ENCODE measurements around the gene INSIG1.

Gene INSIG1

DNA sequence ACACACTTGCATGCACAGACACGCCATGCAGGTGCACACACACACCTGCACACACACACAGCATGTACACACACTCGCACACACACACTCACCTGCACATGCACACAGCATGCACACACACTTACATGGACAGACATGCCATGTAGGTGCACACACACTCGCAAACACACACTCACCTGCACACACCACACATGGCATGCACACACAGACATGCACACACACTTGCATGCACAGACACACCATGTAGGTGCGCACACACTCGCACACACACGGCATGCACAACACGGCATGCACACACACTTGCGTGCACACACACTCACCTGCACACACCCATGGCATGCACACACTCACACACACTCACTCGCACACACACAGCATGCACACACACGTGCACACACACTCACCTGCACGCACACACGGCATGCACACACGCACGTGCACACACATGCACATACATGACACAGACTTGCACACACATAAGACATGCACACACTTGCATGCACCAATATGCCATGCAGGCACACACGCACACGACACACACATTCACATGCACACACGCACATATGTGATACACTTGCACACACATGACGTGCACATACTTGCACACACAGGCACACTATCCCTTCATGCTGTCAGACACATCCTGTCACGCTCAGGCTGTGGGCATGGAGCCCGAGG is 56.8 kb downstream of the INSIG1 start:
- Histone ChIP-seq H3K9ac (ENCODE audit: low read length) (no peak overlapping the region), H3K4me3 (ENCODE audit: low read length) (no peak overlapping the region), H3K27me3 (ENCODE audit: control insufficient read depth, insufficient read depth, low read length) (peaks cover 10% of the 10 kb centered on the region), H3K27ac (ENCODE audit: low read depth, low read length) (no peak overlapping the region), H3K4me1 (ENCODE audit: control insufficient read depth, insufficient read depth, low read length) (no peaks in the 10 kb centered on the region), H3K36me3 (ENCODE audit: control insufficient read depth, insufficient read depth, low read length) (no peaks in the 10 kb centered on the region)

DNA sequence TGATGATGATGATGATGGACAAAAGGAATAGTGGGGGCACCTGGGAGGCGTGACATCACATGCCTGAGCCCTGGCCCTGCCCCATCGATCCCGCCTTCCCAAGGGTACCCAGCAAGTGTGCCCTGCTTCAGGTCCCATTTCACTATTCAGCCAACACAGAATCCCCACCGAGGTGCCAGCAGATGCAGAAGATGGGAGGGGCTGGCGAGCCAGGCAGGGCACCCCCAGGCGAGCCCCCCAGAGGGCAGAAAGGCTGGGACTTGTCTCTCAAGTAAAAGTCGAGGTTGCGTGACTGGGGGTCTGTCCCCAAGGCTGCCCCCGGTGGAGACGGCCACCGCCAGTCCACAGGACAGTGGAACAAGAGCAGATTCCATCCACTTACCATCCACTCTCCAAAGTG is 57.5 kb downstream of the INSIG1 start:
- Histone ChIP-seq H3K4me3 (ENCODE audit: low read length) (no peak overlapping the region), H3K27ac (ENCODE audit: low read depth, low read length) (no peak overlapping the region), H3K36me3 (ENCODE audit: control insufficient read depth, insufficient read depth, low read length) (no peaks in the 10 kb centered on the region), H3K27me3 (ENCODE audit: control insufficient read depth, insufficient read depth, low read length) (peaks cover 8% of the 10 kb centered on the region), H3K9ac (ENCODE audit: low read length) (no peak overlapping the region), H3K4me1 (ENCODE audit: control insufficient read depth, insufficient read depth, low read length) (no peaks in the 10 kb centered on the region)

- Histone ChIP-seq H3K9ac (ENCODE audit: low read length) (no peak overlapping the region), H3K36me3 (ENCODE audit: control insufficient read depth, insufficient read depth, low read length) (no peaks in the 10 kb centered on the region), H3K27ac (ENCODE audit: low read depth, low read length) (no peak overlapping the region), H3K4me3 (ENCODE audit: low read length) (no peak overlapping the region), H3K27me3 (ENCODE audit: control insufficient read depth, insufficient read depth, low read length) (peaks cover 11% of the 10 kb centered on the region), H3K4me1 (ENCODE audit: control insufficient read depth, insufficient read depth, low read length) (no peaks in the 10 kb centered on the region)
Observed at GRCh38 chr7:155355745-155356144, 58.1 kb downstream of the INSIG1 start.

- peaks cover 13% of the 10 kb centered on the region for H3K27me3 ChIP-seq (ENCODE audit: control insufficient read depth, insufficient read depth, low read length)
Observed at GRCh38 chr7:155356323-155357105, 58.8 kb downstream of the INSIG1 start.

DNA sequence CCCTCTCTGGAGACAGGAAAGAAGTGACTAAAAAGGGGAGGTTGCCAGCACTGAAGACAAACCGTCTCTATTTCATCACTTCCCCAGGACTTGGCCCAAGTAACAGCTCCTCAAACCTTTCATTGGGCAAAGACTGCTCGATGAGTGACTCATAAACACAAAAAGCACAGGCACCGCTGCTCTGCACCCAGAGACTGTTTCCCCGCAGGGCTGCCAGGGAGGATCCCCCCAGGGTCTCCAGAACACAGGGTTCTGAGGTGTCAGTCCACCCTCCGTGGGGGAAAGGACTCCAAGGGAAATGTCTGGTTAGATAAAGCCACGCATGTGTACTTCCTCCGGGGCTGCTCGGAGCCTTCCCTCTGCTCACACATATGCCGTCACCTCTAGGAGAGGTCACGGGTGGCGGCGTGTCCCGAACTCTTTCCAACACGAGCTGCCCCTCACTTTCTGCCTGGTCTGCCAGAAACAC is 59.9 kb downstream of the INSIG1 start:
- H3K36me3 ChIP-seq (ENCODE audit: control insufficient read depth, insufficient read depth, low read length) = no peaks in the 10 kb centered on the region
- H3K27me3 ChIP-seq (ENCODE audit: control insufficient read depth, insufficient read depth, low read length) = peaks cover 13% of the 10 kb centered on the region
- no peaks in the 10 kb centered on the region for H3K4me1 ChIP-seq (ENCODE audit: control insufficient read depth, insufficient read depth, low read length)
- no peak overlapping the region for H3K9ac ChIP-seq (ENCODE audit: low read length)
- H3K27ac ChIP-seq (ENCODE audit: low read depth, low read length) = no peak overlapping the region
- H3K4me3 ChIP-seq (ENCODE audit: low read length) = no peak overlapping the region

More at GRCh38 chr7:155356323-155357105, 58.8 kb downstream of the INSIG1 start:
- Histone ChIP-seq H3K36me3 (ENCODE audit: control insufficient read depth, insufficient read depth, low read length) (no peaks in the 10 kb centered on the region), H3K4me3 (ENCODE audit: low read length) (no peak overlapping the region), H3K9ac (ENCODE audit: low read length) (no peak overlapping the region), H3K27ac (ENCODE audit: low read depth, low read length) (no peak overlapping the region), H3K4me1 (ENCODE audit: control insufficient read depth, insufficient read depth, low read length) (no peaks in the 10 kb centered on the region)

DNA sequence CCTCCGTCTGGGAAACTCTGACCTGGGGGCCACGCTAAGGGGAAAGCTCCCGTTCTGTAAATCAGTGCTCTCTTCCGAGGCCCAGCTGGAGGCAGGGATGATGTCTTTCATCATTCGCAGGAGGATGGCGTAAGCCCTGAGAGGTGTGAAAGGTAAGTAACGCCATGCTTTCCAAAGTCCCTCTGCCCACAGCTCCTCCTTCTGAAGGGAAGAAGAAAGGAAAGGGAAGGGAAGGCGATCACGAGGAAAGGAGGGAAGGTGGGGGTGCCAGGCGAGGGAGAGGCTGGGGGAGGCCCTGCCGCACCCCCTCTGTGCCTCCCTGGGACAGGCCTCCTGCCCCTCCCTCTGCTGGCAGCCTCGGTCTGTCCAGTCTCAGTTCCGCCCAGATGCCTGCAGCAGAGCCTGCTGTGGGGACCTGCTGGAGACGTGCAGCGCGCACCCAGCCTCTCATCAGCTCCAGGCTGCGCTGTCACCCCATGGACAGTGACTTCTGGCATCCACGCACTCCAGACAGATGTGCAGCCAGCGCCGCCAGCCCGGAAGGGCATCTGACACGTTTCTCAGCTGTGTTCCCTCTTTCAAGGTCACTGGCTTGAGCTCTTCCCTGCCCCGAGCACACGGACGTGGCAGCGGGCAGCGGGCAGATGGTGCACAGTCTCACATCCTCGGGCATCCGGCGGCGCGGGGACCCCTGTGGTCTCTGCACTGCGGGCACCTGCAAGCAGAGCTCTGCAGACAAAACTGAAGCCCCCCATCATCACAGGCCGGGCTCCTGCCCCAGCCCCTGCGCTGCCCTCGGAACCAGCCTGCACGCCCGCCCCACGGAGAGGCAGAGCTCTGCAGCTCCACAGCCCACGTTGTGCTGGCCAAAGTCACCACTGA is 60.6 kb downstream of the INSIG1 start:
- H3K4me3 ChIP-seq (ENCODE audit: low read length) = no peak overlapping the region

GRCh38 chr7:155358948-155359712 is 61.5 kb downstream of the INSIG1 start:
- Histone ChIP-seq H3K36me3 (ENCODE audit: control insufficient read depth, insufficient read depth, low read length) (no peaks in the 10 kb centered on the region), H3K4me1 (ENCODE audit: control insufficient read depth, insufficient read depth, low read length) (no peaks in the 10 kb centered on the region), H3K9ac (ENCODE audit: low read length) (no peak overlapping the region), H3K4me3 (ENCODE audit: low read length) (no peak overlapping the region), H3K27ac (ENCODE audit: low read depth, low read length) (no peak overlapping the region), H3K27me3 (ENCODE audit: control insufficient read depth, insufficient read depth, low read length) (peaks cover 13% of the 10 kb centered on the region)

More for the DNA sequence above, 60.6 kb downstream of the INSIG1 start:
- Histone ChIP-seq H3K4me1 (ENCODE audit: control insufficient read depth, insufficient read depth, low read length) (no peaks in the 10 kb centered on the region), H3K27ac (ENCODE audit: low read depth, low read length) (no peak overlapping the region), H3K27me3 (ENCODE audit: control insufficient read depth, insufficient read depth, low read length) (peaks cover 13% of the 10 kb centered on the region), H3K36me3 (ENCODE audit: control insufficient read depth, insufficient read depth, low read length) (no peaks in the 10 kb centered on the region), H3K9ac (ENCODE audit: low read length) (no peak overlapping the region)
